Ascending aorta (tissue), 2 donors: ENCODE data around the gene USP17L19. TPM values are rescaled to one million over a fixed set of nuclear protein-coding genes. Genes with fewer than 3 reads are reported as not detected.
"Not testable (repeated sequence)": the region's sequence is repeated elsewhere in the genome, so short reads cannot be mapped to it uniquely, and the experiment has no call there.

Experiments used
- DNase-seq, 2 donors: peaks; one replicate each; pipeline ENCODE4 v3.0.0-alpha.2; 2019; ENCODE audit warnings: low spot score in 2 of 2
- H3K27ac ChIP-seq, 2 donors: fragments of 200-600 bp; sonication (generic); one replicate each; pipeline ENCODE4 v1.5.1; 2016 to 2017; ENCODE audit warnings: mild to moderate bottlenecking in 1 of 2
- H3K27me3 ChIP-seq: fragments of 200-600 bp; sonication (generic); one replicate; pipeline ENCODE4 v1.5.1; 2017
- H3K36me3 ChIP-seq, 2 donors: fragments of 200-600 bp; sonication (generic); one replicate each; pipeline ENCODE4 v1.5.1; 2016
- H3K4me1 ChIP-seq, 2 donors: fragments of 200-600 bp; sonication (generic); one replicate each; pipeline ENCODE4 v1.5.1; 2016 to 2017; ENCODE audit warnings: mild to moderate bottlenecking in 1 of 2
- H3K4me3 ChIP-seq, 2 donors: fragments of 200-600 bp; sonication (generic); one replicate each; pipeline ENCODE4 v1.5.1; 2016 to 2017; ENCODE audit warnings: mild to moderate bottlenecking in 1 of 2
- H3K9me3 ChIP-seq, 2 donors: fragments of 200-600 bp; sonication (generic); one replicate each; pipeline ENCODE4 v1.5.1; 2016
- intact Hi-C: fragments of 100-400 bp; cut with DNase I; formaldehyde crosslinking; loops from one replicate; pipeline ENCODE4 v1.15.1; 2023
- total RNA-seq: library from RNA; depleted of rRNA; stranded (reverse); fragments of >200 nt; gene quantifications from one replicate; pipeline ENCODE4 v1.1.0, GENCODE V29; 2016

The USP17L19 gene
- total RNA-seq, 1 donor from 2014 or later = not detected

DNA sequence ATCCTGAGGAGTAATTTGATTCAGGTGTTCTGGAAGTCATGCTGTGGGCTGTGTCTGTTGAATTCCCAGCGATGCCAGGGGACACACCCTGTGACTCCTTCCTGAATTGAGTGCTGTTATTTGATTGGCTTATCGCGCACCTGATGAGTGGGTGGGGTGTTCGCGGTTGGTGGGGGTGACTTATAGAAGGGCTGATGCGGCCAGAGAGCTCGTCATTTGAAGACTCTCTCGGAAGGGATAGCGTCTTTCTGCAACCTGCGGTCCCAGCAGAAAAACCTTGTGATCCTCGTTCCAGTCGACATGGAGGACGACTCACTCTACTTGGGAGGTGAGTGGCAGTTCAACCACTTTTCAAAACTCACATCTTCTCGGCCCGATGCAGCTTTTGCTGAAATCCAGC lies 14.1 kb downstream of the USP17L19 start, which contains the start of gene USP17L22:
TSS of gene USP17L22 (plus strand) at position 301 of the 400 bp plus-strand sequence. CDS start at position 301, 0 bp downstream.
- H3K36me3 ChIP-seq, H3K27me3 ChIP-seq, H3K9me3 ChIP-seq, H3K27ac ChIP-seq, H3K4me1 ChIP-seq, DNase-seq, H3K4me3 ChIP-seq, intact Hi-C loops: not testable (repeated sequence)

- intact Hi-C loops, H3K36me3 ChIP-seq, H3K27ac ChIP-seq, H3K27me3 ChIP-seq, H3K4me1 ChIP-seq, H3K9me3 ChIP-seq, H3K4me3 ChIP-seq: not testable (repeated sequence)
- DNase-seq = peak; percentile 34 to 84
Measured at GRCh38 chr4:9271719-9272118, 18.5 kb downstream of the USP17L19 start.

Other genes with a start within 250 kb of the USP17L19 start
- gene FAM90A26, start 83.0 kb upstream of the USP17L19 start, total RNA-seq = not detected
- gene USP17L10, start 42.7 kb upstream of the USP17L19 start, total RNA-seq = not detected
- gene USP17L11, start 38.0 kb upstream of the USP17L19 start, total RNA-seq = not detected
- not detected for gene USP17L12, start 33.2 kb upstream of the USP17L19 start, total RNA-seq
- not detected for gene USP17L13, start 28.5 kb upstream of the USP17L19 start, total RNA-seq
- gene USP17L15, start 19.0 kb upstream of the USP17L19 start, total RNA-seq = not detected
- gene USP17L17, start 9.5 kb upstream of the USP17L19 start, total RNA-seq = not detected
- gene USP17L18, start 4.7 kb upstream of the USP17L19 start, total RNA-seq = not detected
- gene USP17L20, start 4.7 kb downstream of the USP17L19 start, total RNA-seq = not detected
- not detected for gene USP17L21, start 9.5 kb downstream of the USP17L19 start, total RNA-seq
- not detected for gene USP17L22, start 14.2 kb downstream of the USP17L19 start, total RNA-seq
- gene USP17L24, start 71.8 kb downstream of the USP17L19 start, total RNA-seq = not detected
- gene USP17L25, start 76.5 kb downstream of the USP17L19 start, total RNA-seq = not detected
- gene USP17L26, start 81.3 kb downstream of the USP17L19 start, total RNA-seq = not detected
- not detected for gene USP17L5, start 86.0 kb downstream of the USP17L19 start, total RNA-seq
- not detected for gene USP17L27, start 90.8 kb downstream of the USP17L19 start, total RNA-seq
- gene USP17L28, start 95.5 kb downstream of the USP17L19 start, total RNA-seq = not detected
- gene USP17L29, start 100.3 kb downstream of the USP17L19 start, total RNA-seq = not detected
- not detected for gene USP17L30, start 109.8 kb downstream of the USP17L19 start, total RNA-seq
- gene DEFB131A, start 191.0 kb downstream of the USP17L19 start, total RNA-seq = not detected